ENCODE data around the gene ALDH4A1. TPM values are rescaled to one million over a fixed set of nuclear protein-coding genes. Genes with fewer than 3 reads are reported as not detected.
A peak's percentile ranks its signal among the peaks of the same experiment; 100 is the strongest.

Gene ALDH4A1
- total and polyA plus RNA-seq, 10 of the 15 experiments (the other 5 are each of a cell fraction or from before 2014, with no cell fraction given): 0.06 to 25.5 (median 13.0) TPM

MicroRNAs encoded within 50 kb of the gene (microRNA counts, 767-probe panel; counts per million panel counts)
- microRNA hsa-miR-1290: 2,728 counts per million, percentile 86 among the panel's probes with 10 or more counts

Small RNA genes lying within 50 kb of the gene (microRNA-seq; reads per million reads assigned to microRNA genes)
- not detected for gene MIR1290
- 0.56 reads per million for gene MIR4695

Small RNA genes lying within 50 kb of the gene (small RNA-seq; reads per million reads assigned to genes)
- gene MIR1290: not detected
- not detected for gene MIR4695

Other genes starting within 250 kb of the ALDH4A1 start
- gene TAS1R2, start 42.9 kb downstream of the ALDH4A1 start, total RNA-seq (2014; rRNA removed): not detected in 2 replicates
- gene TAS1R2, start 42.9 kb downstream of the ALDH4A1 start, total RNA-seq (2014; rRNA removed; fragmentation: Illumina TruSeq; extraction: Trizol): not detected in 2 replicates
- not detected in 2 replicates for gene TAS1R2, start 42.9 kb downstream of the ALDH4A1 start, total RNA-seq (2021)
- gene TAS1R2, start 42.9 kb downstream of the ALDH4A1 start, polyA plus RNA-seq (2011; rRNA removed): not detected in 2 replicates
- gene TAS1R2, start 42.9 kb downstream of the ALDH4A1 start, polyA plus RNA-seq (2014; fragmentation: Illumina TruSeq; extraction: Trizol): not detected in 2 replicates
- not detected for gene TAS1R2, start 42.9 kb downstream of the ALDH4A1 start, polyA plus RNA-seq (2014; fragmentation: Nextera tagmentation; extraction: Ambion mirVana)
- not detected in 2 replicates for gene TAS1R2, start 42.9 kb downstream of the ALDH4A1 start, polyA plus RNA-seq (2014; rRNA removed)
- not detected for gene TAS1R2, start 42.9 kb downstream of the ALDH4A1 start, polyA plus RNA-seq (2016; fragmentation: Nextera tagmentation; extraction: Ambion mirVana)
- 15.0 and 16.0 TPM in 2 replicates for gene IFFO2, start 54.1 kb upstream of the ALDH4A1 start, total RNA-seq (2014; rRNA removed)
- gene IFFO2, start 54.1 kb upstream of the ALDH4A1 start, total RNA-seq (2014; rRNA removed; fragmentation: Illumina TruSeq; extraction: Trizol): 7.7 and 8.1 TPM in 2 replicates
- gene IFFO2, start 54.1 kb upstream of the ALDH4A1 start, total RNA-seq (2021): 18.4 and 20.5 TPM in 2 replicates
- gene IFFO2, start 54.1 kb upstream of the ALDH4A1 start, polyA plus RNA-seq (2011; rRNA removed): 2.7 and 5.7 TPM in 2 replicates
- 8.6 and 9.1 TPM in 2 replicates for gene IFFO2, start 54.1 kb upstream of the ALDH4A1 start, polyA plus RNA-seq (2014; fragmentation: Illumina TruSeq; extraction: Trizol)
- gene IFFO2, start 54.1 kb upstream of the ALDH4A1 start, polyA plus RNA-seq (2014; fragmentation: Nextera tagmentation; extraction: Ambion mirVana): 1 to 10 TPM; 1.2 to 1.9 TPM
- 11.1 and 14.9 TPM in 2 replicates for gene IFFO2, start 54.1 kb upstream of the ALDH4A1 start, polyA plus RNA-seq (2014; rRNA removed)
- 1 to 10 TPM; 2.8 to 5.5 TPM for gene IFFO2, start 54.1 kb upstream of the ALDH4A1 start, polyA plus RNA-seq (2016; fragmentation: Nextera tagmentation; extraction: Ambion mirVana)